HEK293 (cell line): ENCODE measurements around the gene ACTR3.

Experiments used
- CTCF ChIP-seq: fragments of 450-650 bp; formaldehyde crosslinking; IDR thresholded peaks from 2 replicates; pipeline ENCODE4 v1.5.1; 2016; ENCODE audit warnings: missing biosample characterization, missing genetic modification characterization
- HOXA7 ChIP-seq: sonication (generic); formaldehyde crosslinking; IDR thresholded peaks from 2 replicates; pipeline ENCODE4 v1.8.1; 2022; ENCODE audit warnings: missing genetic modification reagents, borderline replicate concordance
- ZFP37 ChIP-seq: fragments of 450-650 bp; formaldehyde crosslinking; IDR thresholded peaks from 2 replicates; pipeline ENCODE4 v1.5.1; 2016; ENCODE audit warnings: missing biosample characterization, missing genetic modification characterization
- ZNF121 ChIP-seq: fragments of 450-650 bp; formaldehyde crosslinking; IDR thresholded peaks from 2 replicates; pipeline ENCODE4 v1.5.1; 2016; ENCODE audit warnings: missing biosample characterization, missing genetic modification characterization
- ZNF76 ChIP-seq: fragments of 450-650 bp; formaldehyde crosslinking; IDR thresholded peaks from 2 replicates; pipeline ENCODE4; 2016; ENCODE audit warnings: low read depth, missing biosample characterization, missing genetic modification characterization, borderline replicate concordance
- TF ChIP-seq, protein P1 (sequence below): fragments of 450-650 bp; formaldehyde crosslinking; IDR thresholded peaks from 2 replicates; pipeline ENCODE4 v1.5.1; 2017; ENCODE audit warnings: missing biosample characterization, missing genetic modification characterization

GRCh38 chr2:113961000-113961399 is 71.1 kb downstream of the ACTR3 start:
- TF ChIP-seq ZNF76 (tag by site-specific recombination), result no peak
- TF ChIP-seq CTCF (tag by site-specific recombination), result no peak
- no peak for TF ChIP-seq ZNF121
- no peak for TF ChIP-seq ZFP37 (tag by site-specific recombination)
- TF ChIP-seq HOXA7 (CRISPR knock-in tag), result no peak
- TF ChIP-seq, protein P1, sequence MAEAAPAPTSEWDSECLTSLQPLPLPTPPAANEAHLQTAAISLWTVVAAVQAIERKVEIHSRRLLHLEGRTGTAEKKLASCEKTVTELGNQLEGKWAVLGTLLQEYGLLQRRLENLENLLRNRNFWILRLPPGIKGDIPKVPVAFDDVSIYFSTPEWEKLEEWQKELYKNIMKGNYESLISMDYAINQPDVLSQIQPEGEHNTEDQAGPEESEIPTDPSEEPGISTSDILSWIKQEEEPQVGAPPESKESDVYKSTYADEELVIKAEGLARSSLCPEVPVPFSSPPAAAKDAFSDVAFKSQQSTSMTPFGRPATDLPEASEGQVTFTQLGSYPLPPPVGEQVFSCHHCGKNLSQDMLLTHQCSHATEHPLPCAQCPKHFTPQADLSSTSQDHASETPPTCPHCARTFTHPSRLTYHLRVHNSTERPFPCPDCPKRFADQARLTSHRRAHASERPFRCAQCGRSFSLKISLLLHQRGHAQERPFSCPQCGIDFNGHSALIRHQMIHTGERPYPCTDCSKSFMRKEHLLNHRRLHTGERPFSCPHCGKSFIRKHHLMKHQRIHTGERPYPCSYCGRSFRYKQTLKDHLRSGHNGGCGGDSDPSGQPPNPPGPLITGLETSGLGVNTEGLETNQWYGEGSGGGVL (tag by site-specific recombination), result no peak
